HEK293 (cell line): ENCODE measurements around the gene TMEM145.

Experiments
- EGR2 ChIP-seq: fragments of 450-650 bp; formaldehyde crosslinking; IDR thresholded peaks from 2 replicates; pipeline ENCODE4 v1.5.1; 2016; ENCODE audit warnings: low read depth, missing biosample characterization, missing genetic modification characterization
- GLIS1 ChIP-seq: fragments of 450-650 bp; formaldehyde crosslinking; IDR thresholded peaks from 2 replicates; pipeline ENCODE4 v1.5.1; 2016; ENCODE audit warnings: missing biosample characterization, missing genetic modification characterization
- HOXA7 ChIP-seq: sonication (generic); formaldehyde crosslinking; IDR thresholded peaks from 2 replicates; pipeline ENCODE4 v1.8.1; 2022; ENCODE audit warnings: missing genetic modification reagents, borderline replicate concordance
- IKZF3 ChIP-seq: fragments of 450-650 bp; IDR thresholded peaks from 2 replicates; pipeline ENCODE4 v1.5.0; 2018; ENCODE audit warnings: missing biosample characterization, mild to moderate bottlenecking, missing genetic modification characterization, moderate library complexity
- KLF17 ChIP-seq: fragments of 450-650 bp; formaldehyde crosslinking; IDR thresholded peaks from 2 replicates; pipeline ENCODE4 v1.5.1; 2016; ENCODE audit warnings: missing biosample characterization, missing genetic modification characterization
- KLF9 ChIP-seq: fragments of 450-650 bp; formaldehyde crosslinking; IDR thresholded peaks from 2 replicates; pipeline ENCODE4 v1.5.1; 2016; ENCODE audit warnings: missing biosample characterization, missing genetic modification characterization, low read depth
- PRDM4 ChIP-seq: fragments of 450-650 bp; formaldehyde crosslinking; IDR thresholded peaks from 2 replicates; pipeline ENCODE4 v1.5.1; 2017; ENCODE audit warnings: missing biosample characterization, missing genetic modification characterization
- REST ChIP-seq: fragments of 450-650 bp; formaldehyde crosslinking; IDR thresholded peaks from 2 replicates; pipeline ENCODE4 v1.5.1; 2016; ENCODE audit warnings: missing biosample characterization, missing genetic modification characterization
- TRIM28 ChIP-seq: IDR thresholded peaks from 2 replicates; pipeline ENCODE4 v1.6.1; 2011; ENCODE audit warnings: low read length, control low read depth, borderline replicate concordance
- ZBTB20 ChIP-seq: fragments of 450-650 bp; formaldehyde crosslinking; IDR thresholded peaks from 2 replicates; pipeline ENCODE4 v1.5.1; 2016; ENCODE audit warnings: missing biosample characterization, missing genetic modification characterization
- ZFP69B ChIP-seq: fragments of 450-650 bp; formaldehyde crosslinking; IDR thresholded peaks from 2 replicates; pipeline ENCODE4 v1.5.1; 2016; ENCODE audit warnings: missing biosample characterization, missing genetic modification characterization
- ZNF132 ChIP-seq: fragments of 450-650 bp; formaldehyde crosslinking; IDR thresholded peaks from 2 replicates; pipeline ENCODE4 v1.5.1; 2017; ENCODE audit warnings: missing biosample characterization, missing genetic modification characterization, borderline replicate concordance
- ZNF184 ChIP-seq: fragments of 450-650 bp; IDR thresholded peaks from 2 replicates; pipeline ENCODE4 v1.5.1; 2018; ENCODE audit warnings: missing biosample characterization, mild to moderate bottlenecking, missing genetic modification characterization
- ZNF221 ChIP-seq: fragments of 450-650 bp; formaldehyde crosslinking; IDR thresholded peaks from 2 replicates; pipeline ENCODE4 v1.5.1; 2017; ENCODE audit warnings: missing biosample characterization, missing genetic modification characterization, borderline replicate concordance
- ZNF24 ChIP-seq: fragments of 450-650 bp; formaldehyde crosslinking; IDR thresholded peaks from 2 replicates; pipeline ENCODE4 v1.5.1; 2016; ENCODE audit warnings: missing biosample characterization, missing genetic modification characterization
- ZNF404 ChIP-seq: fragments of 450-650 bp; formaldehyde crosslinking; IDR thresholded peaks from 2 replicates; pipeline ENCODE4 v1.5.1; 2017; ENCODE audit warnings: missing biosample characterization, missing genetic modification characterization
- ZNF423 ChIP-seq: fragments of 450-650 bp; formaldehyde crosslinking; IDR thresholded peaks from 2 replicates; pipeline ENCODE4 v1.5.1; 2016; ENCODE audit warnings: missing biosample characterization, missing genetic modification characterization
- ZNF473 ChIP-seq: fragments of 450-650 bp; formaldehyde crosslinking; IDR thresholded peaks from 2 replicates; pipeline ENCODE4 v1.5.1; 2017; ENCODE audit warnings: missing biosample characterization, missing genetic modification characterization
- ZNF510 ChIP-seq: fragments of 450-650 bp; formaldehyde crosslinking; IDR thresholded peaks from 2 replicates; pipeline ENCODE4 v1.5.1; 2018; ENCODE audit warnings: mild to moderate bottlenecking, missing genetic modification characterization, missing biosample characterization; ENCODE audit not compliant: insufficient replicate concordance
- ZNF514 ChIP-seq: fragments of 450-650 bp; formaldehyde crosslinking; IDR thresholded peaks from 2 replicates; pipeline ENCODE4 v1.5.1; 2016; ENCODE audit warnings: missing biosample characterization, missing genetic modification characterization
- ZNF544 ChIP-seq: fragments of 450-650 bp; formaldehyde crosslinking; IDR thresholded peaks from 2 replicates; pipeline ENCODE4 v1.5.0; 2017; ENCODE audit warnings: missing biosample characterization, missing genetic modification characterization
- ZNF580 ChIP-seq: fragments of 450-650 bp; formaldehyde crosslinking; IDR thresholded peaks from 2 replicates; pipeline ENCODE4 v1.5.1; 2016; ENCODE audit warnings: missing biosample characterization, missing genetic modification characterization
- ZNF654 ChIP-seq: fragments of 450-650 bp; formaldehyde crosslinking; IDR thresholded peaks from 2 replicates; pipeline ENCODE4 v1.5.1; 2016; ENCODE audit warnings: low read depth, missing biosample characterization, missing genetic modification characterization
- ZNF658 ChIP-seq: fragments of 450-650 bp; formaldehyde crosslinking; IDR thresholded peaks from 2 replicates; pipeline ENCODE4; 2016; ENCODE audit warnings: missing biosample characterization, missing genetic modification characterization
- ZNF692 ChIP-seq: fragments of 450-650 bp; formaldehyde crosslinking; IDR thresholded peaks from 2 replicates; pipeline ENCODE4 v1.5.1; 2016; ENCODE audit warnings: missing biosample characterization, missing genetic modification characterization
- ZNF747 ChIP-seq: fragments of 450-650 bp; formaldehyde crosslinking; IDR thresholded peaks from 2 replicates; pipeline ENCODE4 v1.5.1; 2016; ENCODE audit warnings: missing biosample characterization, missing genetic modification characterization
- ZSCAN30 ChIP-seq: fragments of 450-650 bp; IDR thresholded peaks from 2 replicates; pipeline ENCODE4 v1.5.1; 2018; ENCODE audit warnings: missing biosample characterization, mild to moderate bottlenecking, missing genetic modification characterization, moderate library complexity
- TF ChIP-seq, protein P1 (sequence below): fragments of 450-650 bp; formaldehyde crosslinking; IDR thresholded peaks from 2 replicates; pipeline ENCODE4 v1.5.1; 2016; ENCODE audit warnings: missing biosample characterization, missing genetic modification characterization

The TMEM145 gene

DNA sequence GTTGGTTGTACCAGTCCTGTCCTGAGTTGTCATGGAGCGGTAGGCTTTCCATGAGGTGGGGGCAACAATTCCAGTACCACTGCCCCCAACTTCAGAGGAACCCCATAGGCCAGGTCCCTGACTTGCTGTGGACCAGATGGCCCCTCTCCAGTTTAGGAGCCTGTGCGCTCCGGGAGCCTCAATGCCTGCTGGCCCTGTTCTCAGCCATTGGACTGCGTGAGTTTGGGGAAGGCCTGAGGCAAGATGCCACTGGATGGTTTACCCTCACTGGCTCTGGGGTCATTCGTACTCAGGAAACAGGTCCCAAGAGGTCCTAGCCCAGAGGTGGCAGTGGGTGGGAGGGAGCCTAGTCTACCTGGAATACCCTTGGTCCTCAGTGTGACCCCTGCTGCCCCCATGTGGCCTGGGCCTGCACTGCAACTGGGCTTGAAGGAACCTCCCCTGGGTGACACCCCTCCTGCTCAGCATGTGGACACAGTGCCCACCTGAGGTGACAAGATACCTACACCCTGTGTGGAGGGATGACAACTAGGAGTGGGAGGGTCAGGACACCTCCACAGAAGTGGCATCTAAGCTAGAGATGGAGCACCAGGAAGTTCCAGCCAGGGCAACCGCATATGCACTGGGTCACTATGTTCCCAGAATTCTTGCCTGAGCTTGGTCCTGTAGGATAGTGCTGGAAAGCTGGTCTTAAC lies 17.1 kb upstream of the TMEM145 start (continued):
- TF ChIP-seq ZNF514 (tag by site-specific recombination) (no peak), REST (tag by site-specific recombination) (no peak), PRDM4 (tag by site-specific recombination) (no peak), ZBTB20 (tag by site-specific recombination) (no peak), ZNF692 (tag by site-specific recombination) (0 out of 2 replicates have a peak, but pooled peaks have one; percentile 17), ZNF132 (tag by site-specific recombination) (no peak), ZSCAN30 (tag by site-specific recombination) (0 out of 2 replicates have a peak, but pooled peaks have one; percentile 22), ZNF510 (no peak), KLF9 (peak; percentile 47; the same call in 1 of the 2 replicates), ZNF404 (tag by site-specific recombination) (no peak), TRIM28 (peak; percentile 22; the same call in 1 of the 2 replicates), ZNF658 (no peak), ZNF654 (tag by site-specific recombination) (no peak; the same call in none of the 2 replicates), ZNF184 (tag by site-specific recombination) (no peak), KLF17 (tag by site-specific recombination) (0 out of 2 replicates have a peak, but pooled peaks have one; percentile 27), ZNF423 (tag by site-specific recombination) (no peak), ZFP69B (tag by site-specific recombination) (no peak), ZNF580 (tag by site-specific recombination) (0 out of 2 replicates have a peak, but pooled peaks have one; percentile 22), IKZF3 (0 out of 2 replicates have a peak, but pooled peaks have one; percentile 6), ZNF24 (no peak), ZNF473 (no peak), ZNF221 (tag by site-specific recombination) (no peak), EGR2 (tag by site-specific recombination) (peak; percentile 17; the same call in 1 of the 2 replicates), ZNF544 (no peak), HOXA7 (CRISPR knock-in tag) (no peak), ZNF747 (tag by site-specific recombination) (no peak), GLIS1 (tag by site-specific recombination) (peak; percentile 58; the same call in 1 of the 2 replicates)
- TF ChIP-seq, protein P1, sequence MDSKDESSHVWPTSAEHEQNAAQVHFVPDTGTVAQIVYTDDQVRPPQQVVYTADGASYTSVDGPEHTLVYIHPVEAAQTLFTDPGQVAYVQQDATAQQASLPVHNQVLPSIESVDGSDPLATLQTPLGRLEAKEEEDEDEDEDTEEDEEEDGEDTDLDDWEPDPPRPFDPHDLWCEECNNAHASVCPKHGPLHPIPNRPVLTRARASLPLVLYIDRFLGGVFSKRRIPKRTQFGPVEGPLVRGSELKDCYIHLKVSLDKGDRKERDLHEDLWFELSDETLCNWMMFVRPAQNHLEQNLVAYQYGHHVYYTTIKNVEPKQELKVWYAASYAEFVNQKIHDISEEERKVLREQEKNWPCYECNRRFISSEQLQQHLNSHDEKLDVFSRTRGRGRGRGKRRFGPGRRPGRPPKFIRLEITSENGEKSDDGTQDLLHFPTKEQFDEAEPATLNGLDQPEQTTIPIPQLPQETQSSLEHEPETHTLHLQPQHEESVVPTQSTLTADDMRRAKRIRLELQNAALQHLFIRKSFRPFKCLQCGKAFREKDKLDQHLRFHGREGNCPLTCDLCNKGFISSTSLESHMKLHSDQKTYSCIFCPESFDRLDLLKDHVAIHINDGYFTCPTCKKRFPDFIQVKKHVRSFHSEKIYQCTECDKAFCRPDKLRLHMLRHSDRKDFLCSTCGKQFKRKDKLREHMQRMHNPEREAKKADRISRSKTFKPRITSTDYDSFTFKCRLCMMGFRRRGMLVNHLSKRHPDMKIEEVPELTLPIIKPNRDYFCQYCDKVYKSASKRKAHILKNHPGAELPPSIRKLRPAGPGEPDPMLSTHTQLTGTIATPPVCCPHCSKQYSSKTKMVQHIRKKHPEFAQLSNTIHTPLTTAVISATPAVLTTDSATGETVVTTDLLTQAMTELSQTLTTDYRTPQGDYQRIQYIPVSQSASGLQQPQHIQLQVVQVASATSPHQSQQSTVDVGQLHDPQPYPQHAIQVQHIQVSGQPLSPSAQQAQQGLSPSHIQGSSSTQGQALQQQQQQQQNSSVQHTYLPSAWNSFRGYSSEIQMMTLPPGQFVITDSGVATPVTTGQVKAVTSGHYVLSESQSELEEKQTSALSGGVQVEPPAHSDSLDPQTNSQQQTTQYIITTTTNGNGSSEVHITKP, result no peak
